Stimulated activated CD4-positive, alpha-beta T cell treated with anti-CD3 and anti-CD28 coated beads, TNF-alpha, amount 100 ng/mL, for 24 hours (primary cell): Measurements from ENCODE around the gene SLC25A41.
A peak's percentile ranks its signal among the peaks of the same experiment; 100 is the strongest.

ENCODE experiments used
- DNase-seq, 3 experiments: peaks; one replicate each; pipeline ENCODE4 v3.0.0-alpha.2; 2020; ENCODE audit warnings: low read depth in 3 of 3

The SLC25A41 gene

GRCh38 chr19:6460099-6460884 lies 26.7 kb upstream of the SLC25A41 start:
- peak; percentile 94 to 98 (median 97) for DNase-seq

- DNase-seq: peak in 2 of 3 experiments; percentile 38 to 73
These were observed 25.9 kb upstream of the SLC25A41 start, which contains the start of gene SLC25A23 for GRCh38 chr19:6459262-6460098. Gene SLC25A23, minus strand, starts transcription at chr19:6459792. Its CDS starts 164 bp downstream, at chr19:6459628.

GRCh38 chr19:6458695-6459261 lies 25.2 kb upstream of the SLC25A41 start:
- no peak for DNase-seq

- DNase-seq: no peak
These were observed 24.6 kb upstream of the SLC25A41 start for GRCh38 chr19:6457958-6458694.

GRCh38 chr19:6455924-6456323 lies 22.4 kb upstream of the SLC25A41 start:
- no peak for DNase-seq

- no peak for DNase-seq
These were observed 20.5 kb upstream of the SLC25A41 start for GRCh38 chr19:6453951-6454565.

- no peak for DNase-seq
These were observed 19.3 kb upstream of the SLC25A41 start for GRCh38 chr19:6452899-6453298.

GRCh38 chr19:6452223-6452614 lies 18.7 kb upstream of the SLC25A41 start:
- no peak for DNase-seq

GRCh38 chr19:6451583-6452222 lies 18.1 kb upstream of the SLC25A41 start:
- no peak for DNase-seq

- no peak for DNase-seq
These were observed 16.6 kb upstream of the SLC25A41 start for GRCh38 chr19:6450166-6450565.

GRCh38 chr19:6448045-6448444 lies 14.5 kb upstream of the SLC25A41 start:
- DNase-seq: no peak

- DNase-seq: no peak
These were observed 12.9 kb upstream of the SLC25A41 start for GRCh38 chr19:6446452-6446851.

- no peak for DNase-seq
These were observed 10.4 kb upstream of the SLC25A41 start for GRCh38 chr19:6443986-6444385.

GRCh38 chr19:6442087-6442688 lies 8.6 kb upstream of the SLC25A41 start:
- DNase-seq: no peak

- no peak for DNase-seq
These were observed 7.3 kb upstream of the SLC25A41 start for GRCh38 chr19:6440905-6441304.

- DNase-seq: no peak
These were observed 6.2 kb upstream of the SLC25A41 start for GRCh38 chr19:6439743-6440142.

GRCh38 chr19:6433165-6433564 lies 398 bp downstream of the SLC25A41 start:
- no peak for DNase-seq

GRCh38 chr19:6431891-6432290 lies 1.7 kb downstream of the SLC25A41 start:
- DNase-seq: no peak

- DNase-seq: no peak
These were observed 3.9 kb downstream of the SLC25A41 start for GRCh38 chr19:6429419-6430221.
